Ovary (tissue), 3 donors: ENCODE results near the gene POLK.

Experiments used
- EP300 ChIP-seq: sonication (generic); formaldehyde crosslinking; IDR thresholded peaks from one replicate; pipeline ENCODE4 v1.6.1; 2017; ENCODE audit warnings: antibody characterized with exemption
- TF ChIP-seq, protein P1 (sequence below), 3 donors: fragments of 450-650 bp in 2 of 3; fragments of 200-600 bp in 1 of 3; IDR thresholded peaks; one replicate each; pipeline versions ENCODE4 v1.5.1 to v1.8.0; 2016 to 2022; ENCODE audit warnings: antibody characterized with exemption in 3 of 3, mild to moderate bottlenecking in 1 of 3
- donor health status: DM: no; HTN: no; CAD: no.

DNA sequence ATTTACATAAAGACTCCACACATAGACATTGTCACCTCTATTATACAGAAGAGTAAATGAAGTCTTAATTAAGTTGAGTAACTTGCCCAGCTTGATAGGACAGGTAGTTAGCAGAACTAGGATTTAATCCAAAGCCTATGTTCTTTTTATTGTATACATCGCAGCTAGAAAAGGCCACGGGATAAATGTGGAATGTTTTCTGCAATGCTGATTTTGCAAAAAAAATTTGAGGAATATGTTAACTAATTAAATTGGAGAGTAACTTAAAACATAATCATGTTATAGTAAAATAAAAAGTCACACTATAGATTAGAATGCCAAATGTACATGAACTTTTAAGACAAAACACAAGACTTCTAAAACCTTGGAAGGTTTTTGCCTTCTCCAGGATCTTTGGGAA, 41.1 kb downstream of the POLK start:
- TF ChIP-seq, protein P1, sequence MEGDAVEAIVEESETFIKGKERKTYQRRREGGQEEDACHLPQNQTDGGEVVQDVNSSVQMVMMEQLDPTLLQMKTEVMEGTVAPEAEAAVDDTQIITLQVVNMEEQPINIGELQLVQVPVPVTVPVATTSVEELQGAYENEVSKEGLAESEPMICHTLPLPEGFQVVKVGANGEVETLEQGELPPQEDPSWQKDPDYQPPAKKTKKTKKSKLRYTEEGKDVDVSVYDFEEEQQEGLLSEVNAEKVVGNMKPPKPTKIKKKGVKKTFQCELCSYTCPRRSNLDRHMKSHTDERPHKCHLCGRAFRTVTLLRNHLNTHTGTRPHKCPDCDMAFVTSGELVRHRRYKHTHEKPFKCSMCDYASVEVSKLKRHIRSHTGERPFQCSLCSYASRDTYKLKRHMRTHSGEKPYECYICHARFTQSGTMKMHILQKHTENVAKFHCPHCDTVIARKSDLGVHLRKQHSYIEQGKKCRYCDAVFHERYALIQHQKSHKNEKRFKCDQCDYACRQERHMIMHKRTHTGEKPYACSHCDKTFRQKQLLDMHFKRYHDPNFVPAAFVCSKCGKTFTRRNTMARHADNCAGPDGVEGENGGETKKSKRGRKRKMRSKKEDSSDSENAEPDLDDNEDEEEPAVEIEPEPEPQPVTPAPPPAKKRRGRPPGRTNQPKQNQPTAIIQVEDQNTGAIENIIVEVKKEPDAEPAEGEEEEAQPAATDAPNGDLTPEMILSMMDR (IDR thresholded peaks at IDR 0.05): no peak
- TF ChIP-seq EP300: no peak
